Spinal cord (tissue), 10 donors: Measurements from ENCODE around the gene CBFA2T3. TPM values are rescaled to one million over a fixed set of nuclear protein-coding genes. Genes with fewer than 3 reads are reported as not detected.

Source experiments
- DNase-seq, 6 donors: peaks; one replicate each; pipeline versions ENCODE4 v3.0.0 to v3.0.0-alpha.2; 2013 to 2015; ENCODE audit warnings: low spot score in 6 of 6, low read depth in 4 of 6
- H3K27ac ChIP-seq: one replicate; pipeline ENCODE4 v1.5.1; 2013; ENCODE audit warnings: low read depth, low read length, control low read depth
- H3K27me3 ChIP-seq: one replicate; pipeline ENCODE4 v1.6.1; 2013; ENCODE audit warnings: low read length; ENCODE audit not compliant: control insufficient read depth, insufficient read depth
- H3K36me3 ChIP-seq: one replicate; pipeline ENCODE4 v1.6.1; 2013; ENCODE audit warnings: low read length; ENCODE audit not compliant: control insufficient read depth, insufficient read depth
- H3K4me1 ChIP-seq: one replicate; pipeline ENCODE4 v1.6.1; 2013; ENCODE audit warnings: low read length; ENCODE audit not compliant: control insufficient read depth, insufficient read depth
- H3K4me3 ChIP-seq: one replicate; pipeline ENCODE4 v1.5.1; 2013; ENCODE audit warnings: low read depth, low read length, control low read depth
- H3K9me3 ChIP-seq: one replicate; pipeline ENCODE4 v1.6.1; 2013; ENCODE audit warnings: low read length; ENCODE audit not compliant: control insufficient read depth, insufficient read depth
- WGBS: methylation state at CpG from one replicate; pipeline ENCODE4 v1.1.5; 2013; ENCODE audit warnings: missing lambda C conversion rate; ENCODE audit not compliant: insufficient coverage; 5-methylcytosine and 5-hydroxymethylcytosine counted together
- polyA plus RNA-seq, 2 donors: library from polyadenylated mRNA; unstranded; fragments of 120-200 nt; gene quantifications; one replicate each; pipeline ENCODE4 v1.2.1, GENCODE V29; 2013; ENCODE audit not compliant: insufficient read length in 2 of 2
- total RNA-seq, 2 donors: library from RNA; depleted of rRNA in 1 of 2; stranded (reverse); fragments of 120-200 nt in 1 of 2; fragments of >200 nt in 1 of 2; gene quantifications; one replicate each; pipeline versions ENCODE4 v1.2.3 to v1.2.4, GENCODE V29; 2013 to 2014
- donor health status: healthy.

Gene CBFA2T3
- total and polyA plus RNA-seq, 4 donors: 1.2 to 19.5 (median 11.0) TPM

DNA sequence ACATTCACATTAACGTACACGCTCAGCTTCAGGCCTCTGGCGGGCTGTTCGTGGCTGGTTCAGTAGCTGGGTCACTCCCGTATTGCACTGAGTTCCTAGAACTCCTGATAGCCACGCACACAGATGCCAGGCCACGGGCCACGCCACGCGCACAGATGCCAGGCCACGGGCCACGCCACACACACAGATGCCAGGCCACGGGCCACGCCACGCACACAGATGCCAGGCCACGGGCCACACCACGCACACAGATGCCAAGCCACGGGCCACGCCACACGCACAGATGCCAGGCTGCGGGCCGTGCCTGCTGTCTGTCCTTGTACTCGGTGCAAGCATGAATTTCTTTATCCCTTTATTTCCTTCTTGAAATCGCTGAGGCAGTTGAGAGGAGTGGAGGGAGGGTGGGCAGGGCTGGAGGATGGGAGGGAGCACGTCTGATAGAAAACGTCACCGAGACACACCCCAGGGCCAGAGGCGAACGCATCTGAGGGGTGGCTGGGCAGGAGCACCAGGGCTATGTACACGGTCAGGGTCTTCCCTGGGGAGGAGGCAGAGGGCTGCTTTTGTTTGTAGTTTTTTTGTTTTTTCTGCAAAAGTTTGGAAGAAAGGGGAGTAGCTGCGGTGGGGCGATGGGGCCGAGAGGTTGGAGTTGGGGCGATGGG is 101.9 kb downstream of the CBFA2T3 start:
- no peak for DNase-seq
- WGBS: 93% methylated on average over 29 of the region's 34 CpGs

DNA sequence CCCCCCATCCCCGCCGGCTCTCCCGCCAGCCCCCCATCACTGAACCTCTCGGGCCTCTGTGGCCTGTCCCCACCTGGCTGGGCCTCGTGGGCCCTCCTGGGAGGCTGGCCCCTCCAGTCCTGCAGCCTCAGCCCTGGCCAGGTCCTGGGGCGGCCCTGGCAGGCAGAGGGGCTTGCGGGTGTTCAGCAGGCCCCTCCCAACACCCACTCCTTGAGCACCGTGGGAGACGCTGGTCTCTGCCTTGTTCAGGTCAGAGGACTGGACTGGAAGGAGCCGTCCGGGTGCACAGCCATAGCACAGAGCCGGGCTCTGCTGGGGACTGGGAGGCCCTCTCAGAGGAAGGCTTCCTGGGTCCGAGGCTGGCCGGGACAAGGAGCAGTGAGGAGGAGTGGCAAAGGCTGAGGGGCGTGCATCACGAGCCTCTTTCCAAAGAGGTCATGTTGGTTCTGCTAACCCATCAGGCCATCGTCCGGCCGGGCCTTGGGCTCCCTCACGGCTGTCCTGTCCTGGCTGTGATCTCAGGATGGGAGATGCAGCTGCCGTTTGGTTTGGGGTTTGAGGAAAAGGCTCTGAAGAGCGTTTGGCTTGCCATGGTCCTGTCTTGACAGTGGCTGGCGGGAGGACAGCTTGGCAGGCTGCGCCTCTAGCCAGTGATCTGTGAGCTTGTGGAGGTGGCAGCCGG is 104.2 kb downstream of the CBFA2T3 start:
- peaks cover 49% of the 10 kb centered on the region for H3K36me3 ChIP-seq
- DNase-seq: no peak
- H3K4me1 ChIP-seq: peaks cover 12% of the 10 kb centered on the region
- no peaks in the 10 kb centered on the region for H3K9me3 ChIP-seq
- no peaks in the 10 kb centered on the region for H3K27me3 ChIP-seq
- no peak overlapping the region for H3K4me3 ChIP-seq
- 84% methylated on average over 25 of the region's 25 CpGs for WGBS
- no peak overlapping the region for H3K27ac ChIP-seq

More for the DNA sequence above, 101.9 kb downstream of the CBFA2T3 start:
- peaks cover 17% of the 10 kb centered on the region for H3K4me1 ChIP-seq
- no peak overlapping the region for H3K4me3 ChIP-seq
- no peaks in the 10 kb centered on the region for H3K27me3 ChIP-seq
- H3K36me3 ChIP-seq: peaks cover 69% of the 10 kb centered on the region
- H3K27ac ChIP-seq: no peak overlapping the region
- H3K9me3 ChIP-seq: no peaks in the 10 kb centered on the region

DNA sequence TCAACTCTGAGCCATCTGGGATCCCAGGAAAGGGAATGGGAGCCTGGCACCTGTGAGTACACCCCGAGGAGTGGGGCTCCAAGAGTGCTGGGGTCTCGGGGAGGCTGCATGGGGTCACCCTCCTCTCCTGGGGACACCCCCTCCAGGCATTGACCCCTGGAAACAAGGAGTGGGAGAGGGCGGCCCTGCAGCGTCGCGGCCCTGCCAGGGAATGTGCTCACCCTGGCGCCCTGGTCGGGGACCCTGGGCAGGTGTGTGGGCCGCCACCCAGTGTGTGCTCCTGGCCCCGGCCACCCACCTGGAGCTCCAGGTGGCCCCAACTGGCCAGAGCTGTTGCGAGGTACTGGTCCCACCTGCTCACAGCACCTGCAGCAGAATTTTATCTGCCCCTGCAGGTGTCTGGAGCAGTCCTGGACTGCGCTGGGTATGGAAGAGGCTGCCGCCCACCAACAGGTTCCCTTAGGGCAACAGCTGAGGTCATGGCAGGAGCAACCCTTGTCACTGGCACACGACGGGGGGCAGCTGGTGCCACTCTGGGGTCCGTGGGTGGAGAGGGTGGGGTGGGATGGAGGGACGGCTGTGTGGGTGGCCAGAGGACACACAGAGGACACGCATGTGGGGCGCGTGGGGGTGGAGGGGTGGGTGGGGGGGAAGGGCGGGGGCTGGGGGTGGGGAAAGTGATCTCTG is 105.1 kb downstream of the CBFA2T3 start:
- WGBS: 85% methylated on average over 11 of the region's 21 CpGs
- Histone ChIP-seq H3K27ac (no peak overlapping the region), H3K27me3 (no peaks in the 10 kb centered on the region), H3K4me1 (peaks cover 12% of the 10 kb centered on the region), H3K36me3 (peaks cover 41% of the 10 kb centered on the region), H3K9me3 (no peaks in the 10 kb centered on the region), H3K4me3 (no peak overlapping the region)
- DNase-seq: no peak

DNA sequence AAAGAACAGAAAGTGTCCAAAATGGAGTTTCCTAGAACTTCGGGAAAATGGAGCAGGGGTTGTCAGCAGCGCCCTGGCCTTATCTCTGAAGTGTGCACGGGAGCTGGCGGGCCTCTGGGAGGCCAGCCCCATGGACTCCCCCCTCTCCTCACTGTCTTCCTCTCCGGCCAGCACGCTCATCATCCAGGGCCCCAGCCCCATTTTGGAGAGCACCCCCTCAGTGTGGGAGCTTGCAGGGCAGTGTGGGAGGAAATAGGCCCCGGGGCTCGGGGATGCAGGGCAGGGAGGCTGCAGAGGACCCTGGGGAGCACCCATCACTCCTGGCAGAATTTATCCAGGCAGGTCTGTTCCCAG is 105.7 kb downstream of the CBFA2T3 start:
- no peak for DNase-seq
- H3K4me1 ChIP-seq: peaks cover 12% of the 10 kb centered on the region
- H3K27me3 ChIP-seq: no peaks in the 10 kb centered on the region
- no peak overlapping the region for H3K27ac ChIP-seq
- no peak overlapping the region for H3K4me3 ChIP-seq
- no peaks in the 10 kb centered on the region for H3K9me3 ChIP-seq
- 69% methylated on average over 6 of the region's 8 CpGs for WGBS
- peaks cover 36% of the 10 kb centered on the region for H3K36me3 ChIP-seq

DNA sequence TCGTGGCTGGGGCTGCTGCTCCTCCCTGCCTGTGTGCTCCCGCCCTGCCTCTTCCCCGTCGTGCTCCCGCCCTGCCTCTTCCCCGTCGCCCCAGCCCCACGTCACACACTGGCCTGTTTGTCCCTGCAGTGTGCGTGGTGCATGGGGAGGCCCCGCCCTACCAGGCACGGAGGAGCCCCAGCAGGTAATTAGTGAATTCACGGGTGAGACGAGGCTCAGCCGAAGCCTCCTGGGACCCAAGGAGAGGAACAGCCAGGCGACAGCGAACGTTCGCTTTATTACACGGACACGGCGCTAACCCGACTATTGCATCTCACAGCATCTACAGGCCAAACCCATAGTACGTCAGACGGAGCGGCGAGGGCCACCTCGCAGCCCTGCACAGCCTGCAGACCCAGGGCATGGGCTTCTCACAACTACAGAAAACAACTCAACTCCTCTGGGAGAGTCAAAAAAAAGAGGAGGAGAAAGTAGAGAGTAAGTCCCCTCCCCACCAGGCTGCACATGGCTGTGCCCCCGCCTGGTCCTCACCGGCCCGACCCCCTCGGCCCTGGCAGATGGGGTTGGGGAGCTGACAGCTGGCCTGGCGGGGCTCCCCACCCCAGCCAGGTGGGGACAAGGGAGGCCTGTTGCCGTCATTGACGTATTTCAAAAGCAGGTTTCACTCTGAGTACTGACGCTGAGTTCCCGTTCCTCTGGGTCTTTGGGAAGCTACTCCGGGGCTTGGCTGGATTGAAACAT is 106.2 kb downstream of the CBFA2T3 start:
- Histone ChIP-seq H3K36me3 (peaks cover 34% of the 10 kb centered on the region), H3K4me1 (peaks cover 12% of the 10 kb centered on the region), H3K9me3 (no peaks in the 10 kb centered on the region), H3K4me3 (no peak overlapping the region), H3K27ac (no peak overlapping the region), H3K27me3 (no peaks in the 10 kb centered on the region)
- peak in 1 of 6 donors; percentile 33 for DNase-seq
- WGBS: 43% methylated on average over 35 of the region's 37 CpGs

DNA sequence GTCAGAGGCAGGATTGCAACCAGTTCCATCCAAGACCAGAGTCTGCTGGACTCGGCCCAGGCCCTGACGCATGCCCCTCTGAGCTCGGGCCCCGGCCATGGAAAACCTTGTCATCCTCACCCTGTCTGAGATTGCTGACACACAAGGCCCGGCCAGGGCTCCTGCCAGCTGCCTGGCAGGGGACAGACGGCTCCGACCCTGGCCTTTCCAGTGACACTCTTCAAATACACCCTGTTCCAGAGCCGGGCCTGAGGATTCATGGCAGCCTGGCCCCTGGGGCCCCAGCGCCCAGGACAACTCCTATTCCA is 107.4 kb downstream of the CBFA2T3 start:
- H3K36me3 ChIP-seq: peaks cover 23% of the 10 kb centered on the region
- H3K9me3 ChIP-seq: no peaks in the 10 kb centered on the region
- WGBS: 84% methylated on average over 9 of the region's 9 CpGs
- H3K27me3 ChIP-seq: no peaks in the 10 kb centered on the region
- peaks cover 12% of the 10 kb centered on the region for H3K4me1 ChIP-seq
- no peak overlapping the region for H3K27ac ChIP-seq
- DNase-seq: no peak
- no peak overlapping the region for H3K4me3 ChIP-seq

DNA sequence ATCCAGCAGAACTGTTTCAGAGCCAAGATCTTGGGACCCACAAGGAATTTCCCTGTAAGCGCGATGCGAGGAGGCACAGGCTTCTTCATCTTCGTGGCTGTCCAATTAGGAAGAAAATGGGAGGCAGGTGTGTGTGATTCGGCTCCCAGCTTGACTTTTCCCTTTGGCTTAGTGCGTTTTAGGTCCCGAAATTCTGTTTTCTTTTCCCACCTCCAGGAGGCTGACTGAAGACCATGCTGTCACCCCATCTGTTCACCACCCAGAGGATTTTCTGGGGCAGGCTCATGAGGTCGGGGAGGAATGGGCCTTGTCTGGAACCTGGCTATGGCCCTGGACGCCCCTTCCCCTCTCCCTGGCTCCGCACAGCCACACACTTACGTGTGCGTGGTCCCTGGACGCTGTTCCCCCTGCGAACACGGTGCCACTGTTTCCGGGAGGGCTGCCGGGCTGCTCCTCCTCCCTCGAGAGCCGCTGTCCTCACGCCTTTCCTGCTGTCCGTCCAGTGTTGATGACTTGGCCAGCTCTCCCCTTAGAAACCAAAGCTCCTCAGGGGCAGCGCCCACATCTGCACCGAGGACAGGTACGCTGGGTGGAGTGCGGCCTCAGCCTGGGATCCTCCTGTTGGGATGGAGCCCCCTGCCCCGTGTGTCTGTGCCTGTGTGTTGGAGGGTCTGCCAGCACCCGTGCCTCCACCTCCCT is 107.9 kb downstream of the CBFA2T3 start:
- Histone ChIP-seq H3K36me3 (peaks cover 24% of the 10 kb centered on the region), H3K27ac (no peak overlapping the region), H3K27me3 (no peaks in the 10 kb centered on the region), H3K9me3 (no peaks in the 10 kb centered on the region), H3K4me1 (peaks cover 12% of the 10 kb centered on the region), H3K4me3 (no peak overlapping the region)
- 79% methylated on average over 25 of the region's 27 CpGs for WGBS
- DNase-seq: peak in 2 of 6 donors; percentile 46 to 64

DNA sequence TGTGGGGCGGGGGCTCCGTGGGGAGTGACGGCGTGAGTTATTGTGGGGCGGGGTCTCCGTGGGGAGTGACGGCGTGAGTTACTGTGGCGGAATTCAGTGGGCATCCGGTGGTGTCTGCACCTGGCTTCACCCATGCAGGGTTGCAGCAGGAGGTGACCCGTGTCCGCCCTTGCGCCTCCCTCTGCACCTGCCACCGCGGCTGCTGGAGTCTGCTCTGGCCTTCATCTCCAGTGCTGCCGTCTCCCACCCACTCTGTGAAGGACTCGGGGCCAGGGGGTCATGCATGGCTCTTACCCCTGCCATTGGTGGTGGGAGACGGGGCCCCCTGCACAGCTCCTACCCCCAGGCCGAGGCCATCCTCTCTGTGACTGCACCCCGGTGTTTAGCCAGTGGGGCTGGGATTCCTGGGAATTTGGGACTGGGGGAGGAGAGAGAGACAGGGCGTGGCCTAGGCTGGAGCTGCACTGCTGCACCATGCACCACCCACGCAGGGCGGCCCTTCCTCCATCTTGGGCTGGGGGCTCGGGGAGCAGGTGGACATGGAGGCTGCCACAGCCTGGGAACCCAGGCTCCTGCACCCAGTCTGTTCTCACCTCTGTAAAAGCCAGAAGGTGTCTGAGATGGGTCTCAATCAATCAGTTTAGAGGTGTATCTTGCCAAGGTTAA is 109.3 kb downstream of the CBFA2T3 start:
- Histone ChIP-seq H3K4me1 (peaks cover 12% of the 10 kb centered on the region), H3K27me3 (no peaks in the 10 kb centered on the region), H3K27ac (no peak overlapping the region), H3K36me3 (peaks cover 28% of the 10 kb centered on the region), H3K9me3 (no peaks in the 10 kb centered on the region), H3K4me3 (no peak overlapping the region)
- WGBS: 80% methylated on average over 18 of the region's 24 CpGs
- DNase-seq: no peak
